Measurements from ENCODE around the gene RAX.

GRCh38 chr18:59267503-59268126 is 5.6 kb downstream of the RAX start:
- TF ChIP-seq FOS (IDR thresholded peaks at IDR 0.05; ENCODE audit: low read depth, low read length) (no peak), ELK1 (IDR thresholded peaks at IDR 0.05; ENCODE audit: borderline replicate concordance, low read depth, low read length) (no peak), CTCF (conservative IDR thresholded peaks at IDR 0.05; ENCODE audit: low read depth, low read length) (no peak), RFX5 (IDR thresholded peaks at IDR 0.05; ENCODE audit: low read depth, low read length) (no peak), USF2 (IDR thresholded peaks at IDR 0.05; ENCODE audit: low read depth, low read length) (no peak), RAD21 (IDR thresholded peaks at IDR 0.05; ENCODE audit: low read length) (no peak), POLR2A (IDR thresholded peaks at IDR 0.05; ENCODE audit: low read depth, low read length) (no peak), RCOR1 (IDR thresholded peaks at IDR 0.05; ENCODE audit: insufficient replicate concordance, low read length) (no peak)

All from IMR-90 (cell line).